ENCODE results near the gene SLC39A11. TPM values are rescaled to one million over a fixed set of nuclear protein-coding genes. Genes with fewer than 3 reads are reported as not detected.

The SLC39A11 gene
- total RNA-seq, 2 donors from 2014 or later = 18.1 to 20.1 TPM

DNA sequence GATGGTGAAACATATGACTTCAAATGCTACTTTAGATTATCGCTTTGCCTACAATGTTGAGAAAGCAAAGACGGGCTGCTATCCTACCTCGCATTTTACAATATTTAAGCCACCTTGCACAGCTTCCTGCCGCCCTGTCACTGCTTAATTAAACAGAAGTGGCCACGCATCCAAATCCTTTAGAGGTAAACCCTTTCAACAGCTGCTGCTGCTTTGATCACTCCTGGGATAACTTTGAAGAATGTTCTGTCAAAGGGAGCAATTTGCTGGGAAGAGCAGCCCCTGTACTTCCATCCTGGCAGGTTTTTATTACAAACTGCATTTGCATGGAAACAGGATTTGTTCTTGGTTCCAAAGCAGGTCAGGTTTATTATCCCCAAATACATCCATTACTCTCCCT lies 48.1 kb upstream of the SLC39A11 start:
- DNase-seq = no peak
- Histone ChIP-seq H3K4me1 (ENCODE audit: control insufficient read depth, insufficient read depth, low read length) (peaks cover 6% of the 10 kb centered on the region), H3K9me3 (ENCODE audit: control insufficient read depth, low read length) (peaks cover 10% of the 10 kb centered on the region), H3K9ac (ENCODE audit: extremely low read depth, low read length, poor library complexity, severe bottlenecking) (no peak overlapping the region), H3K27ac (ENCODE audit: low read depth, low read length) (no peak overlapping the region), H3K36me3 (ENCODE audit: control insufficient read depth, insufficient read depth, low read length) (no peaks in the 10 kb centered on the region), H3K27me3 (ENCODE audit: control insufficient read depth, insufficient read depth, low read length, poor library complexity, severe bottlenecking) (peaks cover 36% of the 10 kb centered on the region), H3K4me3 (ENCODE audit: low read length) (no peak overlapping the region)
- Mint-ChIP-seq H3K4me3 (no peak overlapping the region), H3K36me3 (ENCODE audit: low read depth) (no peaks in the 10 kb centered on the region), H3K27me3 (ENCODE audit: insufficient read depth) (peaks cover 89% of the 10 kb centered on the region), H3K9me3 (peaks cover 17% of the 10 kb centered on the region), H3K27ac (no peak overlapping the region), H3K4me1 (peaks cover 8% of the 10 kb centered on the region)
- 58 to 65% methylated on average over 5 of the region's 5 CpGs for WGBS, 2 experiments (ENCODE audit: insufficient coverage in 1 of 2, insufficient read length in 1 of 2)
- TF ChIP-seq, protein P1, sequence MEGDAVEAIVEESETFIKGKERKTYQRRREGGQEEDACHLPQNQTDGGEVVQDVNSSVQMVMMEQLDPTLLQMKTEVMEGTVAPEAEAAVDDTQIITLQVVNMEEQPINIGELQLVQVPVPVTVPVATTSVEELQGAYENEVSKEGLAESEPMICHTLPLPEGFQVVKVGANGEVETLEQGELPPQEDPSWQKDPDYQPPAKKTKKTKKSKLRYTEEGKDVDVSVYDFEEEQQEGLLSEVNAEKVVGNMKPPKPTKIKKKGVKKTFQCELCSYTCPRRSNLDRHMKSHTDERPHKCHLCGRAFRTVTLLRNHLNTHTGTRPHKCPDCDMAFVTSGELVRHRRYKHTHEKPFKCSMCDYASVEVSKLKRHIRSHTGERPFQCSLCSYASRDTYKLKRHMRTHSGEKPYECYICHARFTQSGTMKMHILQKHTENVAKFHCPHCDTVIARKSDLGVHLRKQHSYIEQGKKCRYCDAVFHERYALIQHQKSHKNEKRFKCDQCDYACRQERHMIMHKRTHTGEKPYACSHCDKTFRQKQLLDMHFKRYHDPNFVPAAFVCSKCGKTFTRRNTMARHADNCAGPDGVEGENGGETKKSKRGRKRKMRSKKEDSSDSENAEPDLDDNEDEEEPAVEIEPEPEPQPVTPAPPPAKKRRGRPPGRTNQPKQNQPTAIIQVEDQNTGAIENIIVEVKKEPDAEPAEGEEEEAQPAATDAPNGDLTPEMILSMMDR (conservative IDR thresholded peaks at IDR 0.05) = no peak

DNA sequence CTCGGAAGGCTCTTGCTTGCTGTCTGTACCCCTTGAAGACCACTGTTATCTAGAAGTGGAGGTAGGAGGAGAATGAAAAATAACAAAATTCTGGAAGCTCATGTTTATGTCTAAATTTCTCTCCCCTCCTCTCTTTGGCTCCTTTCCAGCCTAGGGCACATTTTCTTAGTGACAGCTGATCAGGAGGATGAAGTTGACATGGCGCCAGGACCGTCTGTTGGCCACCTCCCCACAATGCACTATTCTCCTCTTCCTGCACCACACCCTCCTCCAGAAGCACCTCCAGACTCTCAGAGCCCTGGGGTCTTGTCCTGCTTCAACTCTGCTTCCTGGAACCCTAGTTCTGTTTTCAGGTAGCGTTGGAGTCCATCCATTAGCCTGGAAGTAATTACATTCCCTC lies 46.8 kb upstream of the SLC39A11 start:
- WGBS, 2 experiments (ENCODE audit: insufficient coverage in 1 of 2, insufficient read length in 1 of 2) = 73 to 94% methylated on average over 3 to 4 of the region's 4 CpGs
- H3K9me3 Mint-ChIP-seq = peaks cover 5% of the 10 kb centered on the region
- Histone ChIP-seq H3K4me3 (ENCODE audit: low read length) (no peak overlapping the region), H3K9me3 (ENCODE audit: control insufficient read depth, low read length) (peaks cover under 1% of the 10 kb centered on the region), H3K4me1 (ENCODE audit: control insufficient read depth, insufficient read depth, low read length) (peaks cover 6% of the 10 kb centered on the region), H3K36me3 (ENCODE audit: control insufficient read depth, insufficient read depth, low read length) (no peaks in the 10 kb centered on the region), H3K27ac (ENCODE audit: low read depth, low read length) (no peak overlapping the region), H3K27me3 (ENCODE audit: control insufficient read depth, insufficient read depth, low read length, poor library complexity, severe bottlenecking) (peaks cover 36% of the 10 kb centered on the region), H3K9ac (ENCODE audit: extremely low read depth, low read length, poor library complexity, severe bottlenecking) (no peak overlapping the region)
- peaks cover 84% of the 10 kb centered on the region for H3K27me3 Mint-ChIP-seq (ENCODE audit: insufficient read depth)
- no peak for DNase-seq
- no peak overlapping the region for H3K4me3 Mint-ChIP-seq
- peaks cover 8% of the 10 kb centered on the region for H3K4me1 Mint-ChIP-seq
- H3K36me3 Mint-ChIP-seq (ENCODE audit: low read depth) = no peaks in the 10 kb centered on the region
- TF ChIP-seq, protein P1 (conservative IDR thresholded peaks at IDR 0.05) = no peak
- H3K27ac Mint-ChIP-seq = no peak overlapping the region

DNA sequence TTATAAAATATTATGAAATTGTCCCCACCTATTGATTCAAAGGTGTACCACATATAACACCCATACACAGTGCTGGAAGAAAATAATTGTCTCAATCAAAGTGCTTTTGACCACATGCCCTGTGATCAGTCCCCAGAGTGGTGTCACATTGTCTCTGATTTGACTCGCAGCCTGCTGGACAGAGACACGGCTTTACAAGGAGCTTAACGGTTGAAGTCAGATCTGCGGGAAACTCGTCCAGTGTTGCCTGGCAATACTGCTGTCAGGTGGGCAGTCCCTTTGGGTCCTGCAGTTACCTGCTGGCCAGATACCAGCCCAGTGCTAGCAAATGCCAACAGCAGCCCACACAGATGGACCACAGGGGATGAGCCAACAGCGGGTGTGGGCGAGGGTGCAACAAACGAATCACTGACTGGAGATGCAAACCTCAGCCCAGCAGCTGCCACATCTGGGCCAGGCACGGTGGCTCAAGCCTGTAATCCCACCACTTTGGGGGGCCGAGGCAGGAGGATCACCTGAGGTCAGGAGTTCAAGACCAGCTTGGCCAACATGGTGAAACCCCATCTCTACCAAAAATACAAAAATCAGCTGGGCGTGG lies 46.2 kb upstream of the SLC39A11 start:
- no peaks in the 10 kb centered on the region for H3K36me3 Mint-ChIP-seq (ENCODE audit: low read depth)
- H3K9me3 Mint-ChIP-seq = no peaks in the 10 kb centered on the region
- Histone ChIP-seq H3K4me3 (ENCODE audit: low read length) (no peak overlapping the region), H3K9me3 (ENCODE audit: control insufficient read depth, low read length) (no peaks in the 10 kb centered on the region), H3K9ac (ENCODE audit: extremely low read depth, low read length, poor library complexity, severe bottlenecking) (no peak overlapping the region), H3K36me3 (ENCODE audit: control insufficient read depth, insufficient read depth, low read length) (no peaks in the 10 kb centered on the region), H3K27me3 (ENCODE audit: control insufficient read depth, insufficient read depth, low read length, poor library complexity, severe bottlenecking) (peaks cover 36% of the 10 kb centered on the region), H3K4me1 (ENCODE audit: control insufficient read depth, insufficient read depth, low read length) (peaks cover 6% of the 10 kb centered on the region), H3K27ac (ENCODE audit: low read depth, low read length) (no peak overlapping the region)
- DNase-seq = no peak
- 83 to 89% methylated on average over 9 to 11 of the region's 11 CpGs for WGBS, 2 experiments (ENCODE audit: insufficient coverage in 1 of 2, insufficient read length in 1 of 2)
- no peak overlapping the region for H3K4me3 Mint-ChIP-seq
- no peak overlapping the region for H3K27ac Mint-ChIP-seq
- TF ChIP-seq, protein P1 (conservative IDR thresholded peaks at IDR 0.05) = no peak
- H3K4me1 Mint-ChIP-seq = peaks cover 8% of the 10 kb centered on the region
- H3K27me3 Mint-ChIP-seq (ENCODE audit: insufficient read depth) = peaks cover 80% of the 10 kb centered on the region
